Stimulated activated CD4-positive, alpha-beta T cell treated with anti-CD3 and anti-CD28 coated beads, Interleukin-12 subunit alpha, Interleukin-12 subunit beta, amount 100 ng/mL, for 48 hours (primary cell): ENCODE measurements around the gene TRIM16.
"Not testable (repeated sequence)": the region's sequence is repeated elsewhere in the genome, so short reads cannot be mapped to it uniquely, and the experiment has no call there.

Source experiments
- DNase-seq, 3 donors: peaks; one replicate each; pipeline ENCODE4 v3.0.0-alpha.2; 2020; ENCODE audit warnings: low read depth in 2 of 3, low spot score in 1 of 3

The TRIM16 gene

GRCh38 chr17:15659236-15659635, 24.9 kb downstream of the TRIM16 start:
- no peak for DNase-seq

GRCh38 chr17:15658296-15658695, 25.8 kb downstream of the TRIM16 start:
- no peak for DNase-seq

GRCh38 chr17:15657868-15658267, 26.2 kb downstream of the TRIM16 start:
- no peak for DNase-seq

GRCh38 chr17:15654886-15655561, 29.1 kb downstream of the TRIM16 start:
- no peak for DNase-seq

GRCh38 chr17:15654401-15654800, 29.7 kb downstream of the TRIM16 start:
- not testable (repeated sequence) for DNase-seq

- no peak for DNase-seq
These were observed 31.2 kb downstream of the TRIM16 start for GRCh38 chr17:15652960-15653359.

GRCh38 chr17:15651583-15652110, 32.5 kb downstream of the TRIM16 start:
- DNase-seq = peak in 1 of 3 donors; percentile 18

- no peak for DNase-seq
These were observed 33.1 kb downstream of the TRIM16 start for GRCh38 chr17:15650741-15651582.

- no peak for DNase-seq
These were observed 34.2 kb downstream of the TRIM16 start for GRCh38 chr17:15649861-15650421.

- no peak for DNase-seq
These were observed 35.7 kb downstream of the TRIM16 start for GRCh38 chr17:15648386-15648785.

GRCh38 chr17:15645942-15646312, 38.2 kb downstream of the TRIM16 start:
- not testable (repeated sequence) for DNase-seq

- not testable (repeated sequence) for DNase-seq
These were observed 38.8 kb downstream of the TRIM16 start for GRCh38 chr17:15645099-15645941.

GRCh38 chr17:15642505-15643251, 41.4 kb downstream of the TRIM16 start:
- not testable (repeated sequence) for DNase-seq

GRCh38 chr17:15642014-15642413, 42.1 kb downstream of the TRIM16 start:
- DNase-seq = not testable (repeated sequence)

- not testable (repeated sequence) for DNase-seq
These were observed 53.1 kb downstream of the TRIM16 start for GRCh38 chr17:15630930-15631453.

- not testable (repeated sequence) for DNase-seq
These were observed 54.1 kb downstream of the TRIM16 start for GRCh38 chr17:15629991-15630390.

GRCh38 chr17:15623661-15624209, 60.4 kb downstream of the TRIM16 start:
- DNase-seq = not testable (repeated sequence)

GRCh38 chr17:15623255-15623654, 60.9 kb downstream of the TRIM16 start:
- not testable (repeated sequence) for DNase-seq

GRCh38 chr17:15622124-15622523, 62.0 kb downstream of the TRIM16 start:
- DNase-seq = not testable (repeated sequence)
